PC-3 (cell line): ENCODE results near the gene SLC26A11. TPM values are rescaled to one million over a fixed set of nuclear protein-coding genes. Genes with fewer than 3 reads are reported as not detected.
"Not testable (repeated sequence)": the region's sequence is repeated elsewhere in the genome, so short reads cannot be mapped to it uniquely, and the experiment has no call there.

Source experiments
- ATAC-seq: fragments of 200-7000 bp; cut with Tn5 transposase; 2 replicates; pipeline ENCODE4 v1.9.1; 2020; ENCODE audit warnings: mild to moderate bottlenecking, moderate library complexity
- BruUV-seq: library from RNA; stranded (reverse); fragments of 400-500 nt; replicated peaks from 2 replicates; lab custom pipeline; 2021; lab: Mats Ljungman, UMichigan
- CTCF ChIA-PET: fragments of 300-600 bp; sonication (Branson Sonifier 250); formaldehyde crosslinking; loops from one replicate; lab custom pipeline; 2022; ENCODE audit warnings: antibody characterized with exemption; lab: Charles Lee
- POLR2A ChIA-PET: fragments of 300-600 bp; sonication (Branson Sonifier 250); formaldehyde crosslinking; loops from one replicate; lab custom pipeline; 2022; ENCODE audit warnings: antibody characterized with exemption; ENCODE audit not compliant: unreplicated experiment; lab: Charles Lee
- DNase-seq: peaks from one replicate; pipeline ENCODE4 v3.0.0-alpha.2; 2015
- H2AFZ ChIP-seq: fragments of 300-600 bp; sonication (generic); 2 replicates; pipeline ENCODE4 v1.6.0; 2016; ENCODE audit warnings: antibody characterized with exemption, low read length
- H3F3A ChIP-seq: fragments of 300-600 bp; sonication (generic); one replicate; pipeline ENCODE4 v1.6.0; 2017; ENCODE audit warnings: antibody characterized with exemption, low read length, control low read depth, mild to moderate bottlenecking; ENCODE audit not compliant: unreplicated experiment
- H3K27ac ChIP-seq: fragments of 300-600 bp; sonication (generic); 2 replicates; pipeline ENCODE4 v1.5.1; 2016; ENCODE audit warnings: mild to moderate bottlenecking, low read length
- H3K27me3 ChIP-seq: fragments of 300-600 bp; sonication (generic); 2 replicates; pipeline ENCODE4 v1.6.1; 2016; ENCODE audit warnings: low read length, mixed read lengths
- H3K36me3 ChIP-seq: fragments of 300-600 bp; sonication (generic); 2 replicates; pipeline ENCODE4 v1.6.1; 2016; ENCODE audit warnings: low read depth, mixed run types, low read length, mixed read lengths
- H3K4me1 ChIP-seq: fragments of 300-600 bp; sonication (generic); 2 replicates; pipeline ENCODE4 v1.5.1; 2016; ENCODE audit warnings: low read length; ENCODE audit not compliant: insufficient read depth
- H3K4me2 ChIP-seq: fragments of 300-600 bp; sonication (generic); 2 replicates; pipeline ENCODE4 v1.6.0; 2016; ENCODE audit warnings: low read length
- H3K4me3 ChIP-seq: fragments of 300-600 bp; sonication (generic); 2 replicates; pipeline ENCODE4 v1.5.1; 2016; ENCODE audit warnings: mild to moderate bottlenecking, low read length, mixed read lengths
- H3K79me2 ChIP-seq: fragments of 300-600 bp; sonication (generic); 2 replicates; pipeline ENCODE4 v1.6.1; 2017; ENCODE audit warnings: low read length, mixed read lengths
- H3K9ac ChIP-seq: fragments of 300-600 bp; sonication (generic); 2 replicates; pipeline ENCODE4 v1.6.0; 2016; ENCODE audit warnings: mild to moderate bottlenecking, low read length
- H3K9me2 ChIP-seq: fragments of 300-600 bp; sonication (generic); replicated peaks from 2 replicates; pipeline ENCODE4 v1.6.1; 2016; ENCODE audit warnings: mixed run types, low read length, mixed read lengths
- H3K9me3 ChIP-seq: fragments of 300-600 bp; sonication (generic); 2 replicates; pipeline ENCODE4 v1.6.1; 2016; ENCODE audit warnings: low read length, mixed read lengths
- H4K20me1 ChIP-seq: fragments of 300-600 bp; sonication (generic); 2 replicates; pipeline ENCODE4 v1.6.1; 2016; ENCODE audit warnings: low read length, mixed read lengths
- CTCF ChIP-seq: fragments of 300-600 bp; sonication (generic); conservative IDR thresholded peaks from 2 replicates; pipeline ENCODE4 v1.5.1; 2017; ENCODE audit warnings: antibody characterized with exemption, low read depth, mild to moderate bottlenecking, low read length
- EZH2 ChIP-seq: fragments of 300-600 bp; sonication (generic); IDR thresholded peaks from one replicate; pipeline ENCODE4 v1.6.1; 2017; ENCODE audit warnings: antibody characterized with exemption, mild to moderate bottlenecking, low read length; ENCODE audit not compliant: unreplicated experiment
- EZH2phosphoT487 ChIP-seq: fragments of 300-600 bp; sonication (generic); IDR thresholded peaks from 2 replicates; pipeline ENCODE4 v1.6.1; 2018; ENCODE audit warnings: mild to moderate bottlenecking, antibody characterized with exemption, low read length, borderline replicate concordance
- intact Hi-C: fragments of 100-400 bp; cut with micrococcal nuclease; formaldehyde crosslinking; loops from 2 replicates; pipeline ENCODE4 v1.9.0; 2023
- total RNA-seq: library from RNA; depleted of rRNA; stranded (reverse); fragments of >200 nt; gene quantifications from 2 replicates; pipeline ENCODE4 v1.2.3, GENCODE V29; 2014

SLC26A11 gene
- total RNA-seq, 1 experiment from 2014 or later = 18.4 TPM

GRCh38 chr17:80296221-80296620, 76.0 kb downstream of the SLC26A11 start:
- no peak overlapping the region for H3K9ac ChIP-seq
- peaks cover 55% of the 10 kb centered on the region for H3K36me3 ChIP-seq
- TF ChIP-seq CTCF (no peak), EZH2phosphoT487 (no peak), EZH2 (no peak)
- H4K20me1 ChIP-seq = no peaks in the 10 kb centered on the region
- ChIA-PET CTCF (no interaction called here), POLR2A (no interaction called here)
- intact Hi-C loops = no loop called here
- no peaks in the 10 kb centered on the region for H3K9me3 ChIP-seq
- DNase-seq (no peak), ATAC-seq (no peak)
- no peaks in the 10 kb centered on the region for H3F3A ChIP-seq
- no TSS peak for BruUV-seq
- no peaks in the 10 kb centered on the region for H3K9me2 ChIP-seq
- H3K27me3 ChIP-seq = no peaks in the 10 kb centered on the region
- no peaks in the 10 kb centered on the region for H3K4me1 ChIP-seq
- no peaks in the 10 kb centered on the region for H3K79me2 ChIP-seq
- no peak overlapping the region for H2AFZ ChIP-seq
- H3K4me3 ChIP-seq = no peak overlapping the region
- H3K4me2 ChIP-seq = no peak overlapping the region
- H3K27ac ChIP-seq = no peak overlapping the region

GRCh38 chr17:80297996-80298560, 77.9 kb downstream of the SLC26A11 start:
- no peaks in the 10 kb centered on the region for H4K20me1 ChIP-seq
- no peaks in the 10 kb centered on the region for H3K79me2 ChIP-seq
- ATAC-seq (no peak), DNase-seq (no peak)
- H3K9me2 ChIP-seq = no peaks in the 10 kb centered on the region
- no peak overlapping the region for H3K27ac ChIP-seq
- no peak overlapping the region for H3K9ac ChIP-seq
- no peak overlapping the region for H2AFZ ChIP-seq
- H3K4me2 ChIP-seq = no peak overlapping the region
- no peaks in the 10 kb centered on the region for H3K4me1 ChIP-seq
- H3K27me3 ChIP-seq = no peaks in the 10 kb centered on the region
- H3K4me3 ChIP-seq = no peak overlapping the region
- intact Hi-C loops = no loop called here
- POLR2A ChIA-PET = interaction anchor here (0.7 kb wide), 1 partner anchor 58 kb away, joined by 3 read pairs; no protein-coding TSS in a partner anchor
- CTCF ChIA-PET = no interaction called here
- no peaks in the 10 kb centered on the region for H3F3A ChIP-seq
- TF ChIP-seq EZH2 (no peak), CTCF (no peak), EZH2phosphoT487 (no peak)
- no TSS peak for BruUV-seq
- peaks cover 66% of the 10 kb centered on the region for H3K36me3 ChIP-seq
- no peaks in the 10 kb centered on the region for H3K9me3 ChIP-seq

- H4K20me1 ChIP-seq = not testable (repeated sequence)
These were observed 79.3 kb downstream of the SLC26A11 start for GRCh38 chr17:80299350-80300100.

GRCh38 chr17:80300756-80301155, 80.5 kb downstream of the SLC26A11 start:
- POLR2A ChIA-PET, H2AFZ ChIP-seq, H3K4me3 ChIP-seq, H4K20me1 ChIP-seq, DNase-seq, H3K4me2 ChIP-seq, H3K27me3 ChIP-seq, H3K4me1 ChIP-seq, H3K9me3 ChIP-seq, H3F3A ChIP-seq, H3K27ac ChIP-seq, intact Hi-C loops, H3K9me2 ChIP-seq, ATAC-seq, H3K79me2 ChIP-seq, CTCF ChIA-PET, H3K9ac ChIP-seq, BruUV-seq: not testable (repeated sequence)
- H3K36me3 ChIP-seq = peaks cover 59% of the 10 kb centered on the region

More at GRCh38 chr17:80299350-80300100, 79.3 kb downstream of the SLC26A11 start:
- H3K27me3 ChIP-seq, H3K4me3 ChIP-seq, ATAC-seq, H3K4me1 ChIP-seq, H3K4me2 ChIP-seq, H3K27ac ChIP-seq, POLR2A ChIA-PET, H2AFZ ChIP-seq, H3F3A ChIP-seq, CTCF ChIA-PET, H3K9me3 ChIP-seq, H3K9me2 ChIP-seq, intact Hi-C loops, H3K79me2 ChIP-seq, BruUV-seq, DNase-seq, H3K9ac ChIP-seq: not testable (repeated sequence)
- peaks cover 68% of the 10 kb centered on the region for H3K36me3 ChIP-seq
